GM23248 (cell line): ENCODE measurements around the gene ZNF558. TPM values are rescaled to one million over a fixed set of nuclear protein-coding genes. Genes with fewer than 3 reads are reported as not detected.

ENCODE experiments used
- polyA plus RNA-seq: library from polyadenylated mRNA; unstranded; fragments of >200 nt; fragmentation: Nextera tagmentation; extraction: Ambion mirVana; gene quantifications from 2 replicates; pipeline ENCODE4 v1.2.1, GENCODE V29; 2016
- small RNA-seq: library from RNA; depleted of rRNA; stranded (forward); fragments of <200 nt; gene quantifications from one replicate; pipeline ENCODE3, GENCODE V24; 2014; ENCODE audit warnings: low read depth, low replicate concordance
- total RNA-seq: library from RNA; depleted of rRNA; stranded (reverse); fragments of >200 nt; shearing (Covaris generic); gene quantifications from 2 replicates; pipeline ENCODE4 v1.2.3, GENCODE V29; 2014; rRNA removed

ZNF558 gene
- total and polyA plus RNA-seq, 2 experiments from 2014 or later: 13.6 to 20.9 TPM

Small RNA genes within 50 kb of the gene (small RNA-seq; reads per million reads assigned to genes)
- not detected for gene AC012616.1

Other genes with a start within 250 kb of the ZNF558 start
- 12.2 and 12.9 TPM in 2 replicates for gene ADAMTS10, start 221.6 kb downstream of the ZNF558 start, total RNA-seq
- 3.5 and 4.3 TPM in 2 replicates for gene ADAMTS10, start 221.6 kb downstream of the ZNF558 start, polyA plus RNA-seq
- gene NFILZ, start 201.7 kb downstream of the ZNF558 start, total RNA-seq: not detected in 2 replicates
- gene NFILZ, start 201.7 kb downstream of the ZNF558 start, polyA plus RNA-seq: not detected in 2 replicates
- gene ACTL9, start 133.5 kb downstream of the ZNF558 start, total RNA-seq: not detected in 2 replicates
- gene ACTL9, start 133.5 kb downstream of the ZNF558 start, polyA plus RNA-seq: not detected in 2 replicates
- gene OR2Z1, start 110.7 kb downstream of the ZNF558 start, total RNA-seq: not detected in 2 replicates
- gene OR2Z1, start 110.7 kb downstream of the ZNF558 start, polyA plus RNA-seq: not detected in 2 replicates
- not detected in 2 replicates for gene MBD3L1, start 73 bp upstream of the ZNF558 start, total RNA-seq
- gene MBD3L1, start 73 bp upstream of the ZNF558 start, polyA plus RNA-seq: not detected in 2 replicates
- gene MUC16, start 178.1 kb upstream of the ZNF558 start, total RNA-seq: not detected in 2 replicates
- gene MUC16, start 178.1 kb upstream of the ZNF558 start, polyA plus RNA-seq: not detected in 2 replicates